CD4-positive, alpha-beta T cell treated with Interleukin-12 subunit alpha and Interleukin-12 subunit beta, for 1 hour (primary cell): Measurements from ENCODE around the gene DENND6B.
"Not testable (repeated sequence)": the region's sequence is repeated elsewhere in the genome, so short reads cannot be mapped to it uniquely, and the experiment has no call there.

Source experiments
- DNase-seq: peaks from one replicate; pipeline ENCODE4 v3.0.0-alpha.2; 2020

Gene DENND6B

GRCh38 chr22:50338860-50339462 is 12.1 kb upstream of the DENND6B start:
- no peak for DNase-seq

- DNase-seq, result no peak
Measured at GRCh38 chr22:50338042-50338573, 11.3 kb upstream of the DENND6B start.

DNA sequence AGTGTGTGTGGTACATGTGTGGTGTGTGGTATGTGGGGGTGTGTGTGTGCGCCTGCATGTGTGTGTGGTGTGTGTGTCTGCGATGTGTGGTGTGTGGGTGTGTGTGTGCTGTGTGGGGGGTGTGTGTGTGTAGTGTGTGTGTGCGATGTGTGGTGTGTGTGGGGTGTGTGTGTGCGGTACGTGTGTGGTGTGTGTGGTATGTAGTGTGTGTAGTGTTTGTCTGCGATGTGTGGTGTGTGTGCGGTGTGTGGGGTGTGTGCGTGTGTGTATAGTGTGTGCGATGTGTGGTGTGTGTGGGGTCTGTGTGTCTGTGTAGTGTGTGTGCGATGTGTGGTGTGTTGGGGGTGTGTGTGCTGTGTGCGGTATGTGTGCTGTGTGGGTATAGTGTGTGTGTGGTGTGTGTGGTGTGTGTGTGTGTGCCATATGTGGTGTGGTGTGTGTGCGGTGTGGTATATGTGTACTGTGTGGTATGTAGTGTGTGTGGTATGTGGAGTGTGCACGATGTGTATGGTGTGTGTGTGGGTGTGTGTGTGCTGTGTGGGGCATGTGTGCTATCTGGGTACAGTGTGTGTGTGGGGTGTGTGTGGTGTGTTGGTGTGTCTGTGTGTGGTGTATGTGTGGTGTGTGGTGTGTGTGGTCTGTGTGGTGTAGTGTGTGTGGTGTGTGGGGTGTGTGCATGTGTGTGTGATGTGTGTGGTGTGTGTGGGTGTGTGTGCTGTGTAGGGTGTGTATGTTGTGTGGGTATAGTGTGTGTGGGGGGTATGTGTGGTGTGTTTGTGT is 10.6 kb upstream of the DENND6B start:
- no peak for DNase-seq

GRCh38 chr22:50334433-50334832 is 7.6 kb upstream of the DENND6B start:
- DNase-seq, result not testable (repeated sequence)

- no peak for DNase-seq
Measured at GRCh38 chr22:50329236-50329635, 2.4 kb upstream of the DENND6B start.

DNA sequence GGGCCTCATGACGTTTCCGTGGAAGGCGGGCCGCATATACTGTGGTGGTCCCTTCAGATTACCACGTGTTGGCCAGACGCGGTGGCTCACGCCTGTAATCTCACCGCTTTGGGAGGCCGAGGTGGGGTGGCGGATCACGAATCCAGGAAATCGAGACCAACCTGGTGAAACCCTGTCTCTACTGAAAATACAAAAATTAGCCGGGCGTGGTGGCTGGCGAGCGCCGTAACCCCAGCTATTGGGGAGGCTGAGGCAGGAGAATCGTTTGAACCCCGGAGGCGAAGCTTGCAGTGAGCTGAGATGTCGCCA is 853 bp upstream of the DENND6B start:
- no peak for DNase-seq

- no peak for DNase-seq
Measured at GRCh38 chr22:50326225-50326955, 422 bp downstream of the DENND6B start.

GRCh38 chr22:50325444-50326224 is 1.2 kb downstream of the DENND6B start:
- DNase-seq, result no peak

DNA sequence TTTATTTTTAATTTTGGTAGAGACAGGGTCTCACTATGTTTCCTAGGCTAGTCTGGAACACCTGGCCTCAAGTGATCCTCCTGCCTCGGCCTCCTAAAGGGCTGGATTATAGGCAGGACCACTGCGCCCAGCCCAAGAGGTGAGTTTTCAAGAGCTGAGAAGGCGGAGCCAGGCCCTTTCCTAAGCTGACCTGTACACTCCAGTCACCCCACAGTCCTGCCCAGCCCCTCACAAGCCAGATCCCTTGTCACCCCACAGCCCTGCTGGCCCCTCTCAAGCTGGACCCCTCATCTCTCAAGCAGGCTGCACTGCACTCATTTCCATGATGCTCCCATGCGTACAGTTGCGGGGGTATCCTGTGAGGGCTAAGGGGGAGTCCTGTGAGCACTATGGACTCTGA is 2.9 kb downstream of the DENND6B start:
- DNase-seq, result no peak

GRCh38 chr22:50322382-50323104 is 4.3 kb downstream of the DENND6B start:
- not testable (repeated sequence) for DNase-seq

- no peak for DNase-seq
Measured at GRCh38 chr22:50320671-50321325, 6.0 kb downstream of the DENND6B start.

GRCh38 chr22:50320116-50320515 is 6.7 kb downstream of the DENND6B start:
- DNase-seq, result no peak

GRCh38 chr22:50319503-50319951 is 7.3 kb downstream of the DENND6B start:
- no peak for DNase-seq

GRCh38 chr22:50318698-50319411 is 8.0 kb downstream of the DENND6B start:
- DNase-seq, result no peak

DNA sequence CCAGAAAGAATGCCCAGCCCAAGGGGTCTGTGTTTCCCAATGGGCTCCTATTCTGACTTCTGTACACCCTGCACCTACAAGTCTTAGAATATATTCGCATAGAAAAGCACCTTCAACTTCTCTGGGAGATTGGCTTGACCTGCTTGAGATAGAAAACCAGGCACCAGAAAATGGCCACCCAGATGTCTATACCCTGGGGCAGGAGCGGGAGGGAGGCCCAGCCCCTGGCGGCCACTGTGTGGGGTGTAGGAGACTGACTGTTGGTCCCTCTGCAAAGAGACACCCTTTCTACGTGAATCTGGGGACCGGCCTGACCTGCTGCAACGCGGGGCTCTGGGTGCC is 8.5 kb downstream of the DENND6B start:
- no peak for DNase-seq

DNA sequence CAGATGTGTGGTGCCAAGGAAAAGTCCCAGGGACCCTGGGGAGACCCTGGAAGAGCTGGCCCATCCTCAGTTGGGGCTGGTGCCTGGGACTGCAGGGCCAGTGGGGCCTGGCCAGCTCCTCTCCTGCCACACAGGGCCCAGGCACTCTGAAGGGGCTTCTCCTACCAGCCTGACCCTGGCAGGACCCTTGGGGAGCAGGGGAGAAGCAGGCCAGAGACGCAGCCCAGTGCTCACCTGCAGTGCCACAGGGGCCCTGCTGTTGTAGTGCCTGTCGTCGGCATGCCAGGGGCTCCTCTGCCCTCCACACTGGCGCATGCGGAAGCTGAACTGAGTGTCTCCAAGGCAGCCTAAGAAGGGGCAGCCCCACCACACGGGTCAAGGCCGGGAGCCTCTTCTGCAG is 9.1 kb downstream of the DENND6B start:
- no peak for DNase-seq

DNA sequence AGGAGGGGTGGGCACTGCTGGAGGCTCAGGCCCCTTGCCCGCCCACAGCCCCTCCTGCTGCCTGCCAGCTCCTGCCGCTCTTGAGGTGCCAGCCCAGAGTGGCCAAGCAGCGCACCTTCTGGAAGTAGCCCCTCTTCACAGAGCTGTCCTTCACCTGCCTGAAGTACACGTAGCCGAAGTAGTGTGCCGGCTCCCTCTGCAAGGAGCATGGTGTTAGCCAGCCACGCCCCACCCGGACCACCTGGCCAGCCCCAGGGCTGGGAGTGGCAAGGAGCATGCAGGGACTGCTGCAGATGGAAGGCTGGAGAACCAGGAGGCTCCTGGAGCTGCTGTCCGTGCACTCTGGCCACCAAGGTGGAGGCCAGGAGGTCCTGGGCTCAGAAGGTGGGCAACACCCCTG is 9.6 kb downstream of the DENND6B start:
- no peak for DNase-seq

DNA sequence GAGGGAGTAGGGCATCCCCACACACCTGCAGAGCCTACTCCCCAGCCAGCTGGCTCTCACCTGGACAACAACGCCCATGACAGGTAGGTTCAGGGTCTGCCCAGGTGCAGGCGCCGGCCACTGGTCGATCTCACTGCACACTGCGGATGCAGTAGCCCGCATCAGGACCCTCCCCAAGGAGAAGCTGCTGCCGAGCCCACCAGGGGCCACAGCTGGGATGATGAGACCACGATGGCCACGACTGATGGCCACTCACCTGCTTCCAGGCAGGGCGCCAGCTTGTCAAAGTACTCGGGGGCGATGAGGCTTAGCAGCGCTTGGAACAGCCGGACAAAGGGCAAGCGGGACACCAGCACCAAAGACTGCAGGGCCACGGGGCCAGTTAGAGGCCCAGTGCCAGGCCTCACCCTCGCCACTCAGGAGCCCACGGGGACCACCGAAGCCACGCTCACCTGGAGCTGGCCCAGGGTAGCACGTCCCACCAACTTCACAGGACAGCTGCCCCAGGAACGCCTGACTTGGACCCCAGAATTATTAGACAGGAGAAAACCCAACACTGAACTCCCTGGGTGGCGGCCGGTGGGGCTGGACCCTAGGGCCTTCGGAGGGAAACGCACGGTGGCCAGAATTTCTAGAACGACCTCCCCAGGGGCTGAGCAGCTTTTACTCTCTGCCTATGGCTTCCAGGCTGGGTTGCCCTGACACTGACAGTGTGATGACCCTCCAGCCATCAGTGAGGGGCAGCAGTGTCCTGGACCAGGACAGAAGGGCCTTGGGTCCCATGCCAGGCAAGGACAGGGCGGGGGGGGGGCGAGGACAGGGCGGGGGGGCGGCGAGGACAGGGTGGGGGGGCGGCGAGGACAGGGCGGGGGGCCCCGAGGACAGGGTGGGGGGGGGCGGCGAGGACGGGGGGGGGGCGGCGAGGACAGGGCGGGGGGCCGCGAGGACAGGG is 10.4 kb downstream of the DENND6B start:
- DNase-seq, result no peak

- DNase-seq, result no peak
Measured at GRCh38 chr22:50315289-50316113, 11.3 kb downstream of the DENND6B start.
